Measurements from ENCODE around the gene GRB2. TPM values are rescaled to one million over a fixed set of nuclear protein-coding genes. Genes with fewer than 3 reads are reported as not detected.

GRB2 gene
- total RNA-seq, 1 donor: 68.8 TPM

DNA sequence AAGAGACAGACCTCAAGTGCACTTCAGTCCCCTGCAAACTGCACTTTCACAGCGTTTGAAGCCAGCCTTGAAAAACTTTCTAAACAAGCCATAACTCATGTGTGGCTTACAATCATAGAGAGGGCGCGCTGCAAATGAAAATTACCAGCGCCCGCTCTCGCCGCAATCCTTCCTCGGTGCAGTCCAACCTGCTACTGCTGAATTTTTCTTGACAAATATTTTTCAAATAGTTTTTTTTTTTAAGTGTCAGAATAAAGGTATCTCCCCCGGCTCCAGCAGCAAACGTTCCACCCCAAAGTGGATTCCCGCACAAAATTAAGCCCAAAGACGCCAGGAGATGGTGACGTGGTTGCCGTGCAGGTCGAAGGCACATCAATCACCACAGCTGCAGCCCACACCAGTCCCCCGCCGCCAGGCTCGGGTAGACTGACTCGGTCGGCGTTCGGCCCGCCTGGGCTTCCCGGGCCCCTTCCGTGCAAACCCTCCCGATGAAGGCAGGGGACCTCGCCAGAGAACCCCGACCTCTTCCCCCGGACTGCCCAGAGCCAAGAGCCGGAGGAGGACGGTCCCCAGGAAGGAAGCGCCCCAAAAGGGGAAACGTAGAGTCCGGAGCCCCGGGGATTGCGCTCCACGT, 630 bp downstream of the GRB2 start:
- peaks cover 11% of the 10 kb centered on the region for H3K4me1 ChIP-seq (ENCODE audit: insufficient read depth, low read length)
- H3K27ac ChIP-seq (ENCODE audit: low read depth, low read length): peak overlapping the region; percentile 74
- peak overlapping the region; percentile 87 for H2AFZ ChIP-seq (ENCODE audit: low read length)
- H3K9me3 ChIP-seq (ENCODE audit: low read depth, low read length): no peaks in the 10 kb centered on the region
- TF ChIP-seq, protein P1, sequence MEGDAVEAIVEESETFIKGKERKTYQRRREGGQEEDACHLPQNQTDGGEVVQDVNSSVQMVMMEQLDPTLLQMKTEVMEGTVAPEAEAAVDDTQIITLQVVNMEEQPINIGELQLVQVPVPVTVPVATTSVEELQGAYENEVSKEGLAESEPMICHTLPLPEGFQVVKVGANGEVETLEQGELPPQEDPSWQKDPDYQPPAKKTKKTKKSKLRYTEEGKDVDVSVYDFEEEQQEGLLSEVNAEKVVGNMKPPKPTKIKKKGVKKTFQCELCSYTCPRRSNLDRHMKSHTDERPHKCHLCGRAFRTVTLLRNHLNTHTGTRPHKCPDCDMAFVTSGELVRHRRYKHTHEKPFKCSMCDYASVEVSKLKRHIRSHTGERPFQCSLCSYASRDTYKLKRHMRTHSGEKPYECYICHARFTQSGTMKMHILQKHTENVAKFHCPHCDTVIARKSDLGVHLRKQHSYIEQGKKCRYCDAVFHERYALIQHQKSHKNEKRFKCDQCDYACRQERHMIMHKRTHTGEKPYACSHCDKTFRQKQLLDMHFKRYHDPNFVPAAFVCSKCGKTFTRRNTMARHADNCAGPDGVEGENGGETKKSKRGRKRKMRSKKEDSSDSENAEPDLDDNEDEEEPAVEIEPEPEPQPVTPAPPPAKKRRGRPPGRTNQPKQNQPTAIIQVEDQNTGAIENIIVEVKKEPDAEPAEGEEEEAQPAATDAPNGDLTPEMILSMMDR (IDR thresholded peaks at IDR 0.05; ENCODE audit: extremely low read depth, low read depth, low read length): no peak
- no peaks in the 10 kb centered on the region for H3K36me3 ChIP-seq (ENCODE audit: insufficient read depth, low read length)
- peak; percentile 83 for DNase-seq (ENCODE audit: insufficient read length, low spot score, missing footprints)
- H3K4me3 ChIP-seq (ENCODE audit: insufficient read depth, low read length): peak overlapping the region; percentile 97
- H3K4me2 ChIP-seq (ENCODE audit: insufficient read depth, low read length): peak overlapping the region; percentile 99
- peaks cover 54% of the 10 kb centered on the region for H3K79me2 ChIP-seq (ENCODE audit: insufficient read depth, low read length)
- peaks cover 31% of the 10 kb centered on the region for H4K20me1 ChIP-seq (ENCODE audit: insufficient read depth, low read length)
- H3K27me3 ChIP-seq (ENCODE audit: insufficient read depth, low read length): peaks cover 7% of the 10 kb centered on the region

DNA sequence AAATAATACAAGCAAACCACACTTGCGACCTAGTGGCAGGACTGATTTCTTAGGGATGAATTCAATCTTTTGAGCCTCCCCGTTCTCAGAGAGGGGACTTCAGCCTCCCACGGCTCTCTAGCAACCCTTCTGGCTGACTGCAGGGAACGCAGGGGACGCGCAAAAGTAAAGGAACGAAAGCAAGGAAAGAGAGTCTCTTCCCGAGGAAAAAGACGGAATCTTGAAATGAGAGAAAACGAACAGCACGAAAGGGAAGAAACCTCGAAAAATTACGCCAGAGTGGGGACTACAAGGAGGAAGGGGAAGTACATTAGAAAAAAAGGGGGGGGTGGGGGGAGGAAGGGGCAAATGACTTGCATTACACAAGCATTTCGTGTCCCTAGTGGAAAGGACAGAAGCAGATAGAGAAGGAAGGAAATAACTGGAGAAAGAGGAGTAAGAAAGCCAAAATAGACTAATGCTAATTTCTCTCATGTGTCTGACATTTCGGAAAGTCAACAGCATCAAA, 1.2 kb downstream of the GRB2 start:
- Histone ChIP-seq H3K79me2 (ENCODE audit: insufficient read depth, low read length) (peaks cover 59% of the 10 kb centered on the region), H3K4me2 (ENCODE audit: insufficient read depth, low read length) (peak overlapping the region; percentile 99), H3K4me1 (ENCODE audit: insufficient read depth, low read length) (peaks cover 11% of the 10 kb centered on the region), H3K9me3 (ENCODE audit: low read depth, low read length) (no peaks in the 10 kb centered on the region), H2AFZ (ENCODE audit: low read length) (peak overlapping the region; percentile 87), H4K20me1 (ENCODE audit: insufficient read depth, low read length) (peaks cover 31% of the 10 kb centered on the region), H3K27me3 (ENCODE audit: insufficient read depth, low read length) (peaks cover 7% of the 10 kb centered on the region), H3K4me3 (ENCODE audit: insufficient read depth, low read length) (peak overlapping the region; percentile 97), H3K36me3 (ENCODE audit: insufficient read depth, low read length) (no peaks in the 10 kb centered on the region), H3K27ac (ENCODE audit: low read depth, low read length) (peak overlapping the region; percentile 74)
- DNase-seq (ENCODE audit: insufficient read length, low spot score, missing footprints): peak; percentile 92
- TF ChIP-seq, protein P1 (IDR thresholded peaks at IDR 0.05; ENCODE audit: extremely low read depth, low read depth, low read length): peak; percentile 97

DNA sequence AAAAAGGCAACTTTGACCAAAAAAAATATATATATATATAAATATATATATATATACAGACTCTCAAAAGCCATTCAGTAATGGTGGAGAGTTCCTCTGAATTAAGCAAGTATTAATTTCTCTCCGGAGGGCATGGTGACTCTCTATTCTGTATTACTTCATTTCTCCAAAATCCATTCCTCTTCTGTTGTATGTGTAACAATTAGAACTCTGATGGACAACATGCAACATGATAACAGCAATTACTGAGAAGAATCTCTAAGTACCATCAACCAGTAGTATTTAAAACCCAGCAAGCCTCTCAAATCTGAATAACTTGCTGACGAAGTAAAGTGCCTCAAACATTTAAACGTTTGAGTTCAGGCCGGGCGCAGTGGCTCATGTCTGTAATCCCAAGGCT, 2.3 kb downstream of the GRB2 start:
- TF ChIP-seq, protein P1 (IDR thresholded peaks at IDR 0.05; ENCODE audit: extremely low read depth, low read depth, low read length): no peak
- peaks cover 31% of the 10 kb centered on the region for H4K20me1 ChIP-seq (ENCODE audit: insufficient read depth, low read length)

DNA sequence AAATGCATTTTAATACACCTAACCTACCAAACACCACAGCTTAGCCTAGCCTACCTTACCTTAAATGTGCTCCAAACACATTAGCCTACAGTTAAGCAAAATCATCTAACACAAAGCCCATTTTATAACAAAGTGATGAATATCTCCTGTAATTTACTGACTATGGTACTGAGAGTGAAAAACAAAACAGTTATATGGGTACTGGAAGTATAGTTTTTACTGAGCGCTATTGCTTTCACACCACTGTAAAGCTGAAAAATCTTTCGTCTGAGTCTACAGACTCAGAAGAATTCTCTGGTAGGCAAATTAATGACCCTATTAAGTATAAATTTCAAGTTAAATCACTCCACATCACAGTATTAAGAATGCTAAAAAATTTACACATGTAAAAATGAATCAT, 3.5 kb downstream of the GRB2 start:
- no peak overlapping the region for H3K4me2 ChIP-seq (ENCODE audit: insufficient read depth, low read length)
- H3K36me3 ChIP-seq (ENCODE audit: insufficient read depth, low read length): no peaks in the 10 kb centered on the region
- no peak overlapping the region for H3K4me3 ChIP-seq (ENCODE audit: insufficient read depth, low read length)
- peaks cover 34% of the 10 kb centered on the region for H4K20me1 ChIP-seq (ENCODE audit: insufficient read depth, low read length)
- DNase-seq (ENCODE audit: insufficient read length, low spot score, missing footprints): no peak
- peaks cover 11% of the 10 kb centered on the region for H3K4me1 ChIP-seq (ENCODE audit: insufficient read depth, low read length)
- peaks cover 81% of the 10 kb centered on the region for H3K79me2 ChIP-seq (ENCODE audit: insufficient read depth, low read length)
- H3K27me3 ChIP-seq (ENCODE audit: insufficient read depth, low read length): no peaks in the 10 kb centered on the region
- no peaks in the 10 kb centered on the region for H3K9me3 ChIP-seq (ENCODE audit: low read depth, low read length)
- TF ChIP-seq, protein P1 (IDR thresholded peaks at IDR 0.05; ENCODE audit: extremely low read depth, low read depth, low read length): no peak
- H2AFZ ChIP-seq (ENCODE audit: low read length): no peak overlapping the region
- H3K27ac ChIP-seq (ENCODE audit: low read depth, low read length): no peak overlapping the region

More for the DNA sequence above, 2.3 kb downstream of the GRB2 start:
- Histone ChIP-seq H3K36me3 (ENCODE audit: insufficient read depth, low read length) (no peaks in the 10 kb centered on the region), H2AFZ (ENCODE audit: low read length) (no peak overlapping the region), H3K9me3 (ENCODE audit: low read depth, low read length) (no peaks in the 10 kb centered on the region), H3K4me1 (ENCODE audit: insufficient read depth, low read length) (peaks cover 11% of the 10 kb centered on the region), H3K79me2 (ENCODE audit: insufficient read depth, low read length) (peaks cover 71% of the 10 kb centered on the region), H3K4me2 (ENCODE audit: insufficient read depth, low read length) (no peak overlapping the region), H3K27ac (ENCODE audit: low read depth, low read length) (no peak overlapping the region), H3K4me3 (ENCODE audit: insufficient read depth, low read length) (no peak overlapping the region), H3K27me3 (ENCODE audit: insufficient read depth, low read length) (peaks cover 7% of the 10 kb centered on the region)
- no peak for DNase-seq (ENCODE audit: insufficient read length, low spot score, missing footprints)

Data from osteoblast (primary cell).